HG03108 (cell line): Measurements from ENCODE around the gene GTPBP1.

ENCODE experiments used
- ATAC-seq: cut with Tn5 transposase; IDR thresholded peaks from one replicate; pipeline ENCODE4 v1.9.1; 2021; ENCODE audit warnings: moderate library complexity; ENCODE audit not compliant: unreplicated experiment

GTPBP1 gene

DNA sequence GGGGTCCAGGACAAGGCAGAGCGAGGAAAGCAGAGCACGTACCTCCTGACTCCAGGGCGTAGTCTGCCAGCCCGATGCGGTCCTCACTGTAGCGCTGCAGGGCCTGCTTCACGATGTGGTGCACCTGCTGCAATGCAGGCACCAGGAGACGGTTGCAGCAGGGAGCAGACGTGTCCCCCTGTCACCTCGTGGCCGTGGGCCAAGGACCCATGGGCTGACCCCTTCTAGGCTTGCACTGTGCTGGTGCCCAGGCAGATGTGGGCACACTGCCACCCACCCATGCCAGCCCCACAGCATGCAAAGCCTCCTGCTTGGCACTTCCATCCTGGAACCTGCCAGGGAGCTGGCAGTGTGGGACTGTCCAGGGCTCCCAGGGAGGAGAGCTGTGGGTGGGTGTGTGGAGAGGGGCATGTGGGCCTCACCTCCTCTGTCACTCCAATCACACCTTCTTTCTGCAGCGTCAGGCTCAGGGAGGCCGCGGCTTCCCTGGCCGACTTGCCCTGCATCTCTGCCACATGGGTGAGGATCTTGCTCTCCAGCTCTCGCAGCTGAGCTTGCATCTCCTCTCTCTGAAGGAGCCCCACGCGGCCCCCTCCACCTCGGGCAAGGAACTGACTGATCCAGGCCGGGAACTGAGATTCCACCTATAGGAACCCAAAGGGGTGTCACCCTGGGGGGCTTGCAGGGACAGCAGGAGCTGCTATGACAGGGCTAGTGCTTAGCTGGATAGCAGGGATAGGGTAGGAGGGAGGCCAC lies 33.7 kb downstream of the GTPBP1 start:
- ATAC-seq: no peak

DNA sequence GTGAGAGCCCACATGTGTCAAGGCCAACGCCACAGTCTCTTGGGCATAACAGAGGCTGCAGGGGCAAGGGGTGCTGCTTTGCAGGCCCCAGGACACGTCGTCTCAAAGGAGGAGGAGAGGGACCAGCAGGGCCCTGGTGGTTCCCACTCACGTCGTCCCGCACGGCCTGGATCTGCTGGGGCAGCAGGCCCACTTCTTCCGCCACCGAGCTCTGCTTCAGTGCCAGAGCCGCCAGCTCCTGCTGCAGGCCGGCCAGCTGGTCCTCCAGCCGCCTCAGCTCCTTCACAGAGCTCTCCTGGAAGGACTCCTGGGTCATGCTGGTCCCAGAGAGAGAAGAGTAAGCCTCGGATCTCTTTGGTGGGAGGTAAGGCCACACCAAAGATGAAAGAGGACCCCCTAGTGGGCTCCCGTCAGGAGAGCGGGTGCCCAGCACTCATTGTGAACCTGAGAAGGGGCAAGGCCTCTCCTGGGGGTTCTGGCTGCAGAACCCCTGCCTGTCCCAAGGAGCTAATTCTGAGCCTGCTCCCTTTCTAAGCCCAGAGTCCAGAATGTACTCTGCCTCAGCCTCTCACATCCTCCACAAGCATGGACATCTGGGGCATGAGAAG lies 34.5 kb downstream of the GTPBP1 start:
- ATAC-seq: no peak

GRCh38 chr22:38740754-38741153 lies 35.0 kb downstream of the GTPBP1 start:
- ATAC-seq: no peak

DNA sequence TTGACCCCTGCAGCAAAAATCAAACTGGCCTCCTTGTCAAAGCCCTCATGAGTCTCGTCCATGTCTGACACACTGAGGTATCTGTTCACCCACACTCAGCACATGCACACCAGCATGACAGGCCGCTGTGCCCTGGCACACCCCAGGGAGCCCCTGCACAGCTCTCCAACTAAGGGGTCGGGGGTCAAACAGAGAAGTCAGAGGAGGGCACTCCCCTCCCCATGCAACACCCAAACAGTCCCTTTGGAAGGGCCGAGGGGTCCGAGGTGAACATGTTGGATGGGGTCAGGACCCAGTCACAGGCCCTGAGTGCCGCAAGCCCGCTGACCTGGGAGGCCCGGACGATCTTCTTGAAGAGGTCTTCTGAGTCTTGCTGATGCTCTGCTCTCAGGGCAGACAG lies 35.4 kb downstream of the GTPBP1 start:
- ATAC-seq: no peak

GRCh38 chr22:38741576-38741975 lies 35.8 kb downstream of the GTPBP1 start:
- ATAC-seq: no peak

DNA sequence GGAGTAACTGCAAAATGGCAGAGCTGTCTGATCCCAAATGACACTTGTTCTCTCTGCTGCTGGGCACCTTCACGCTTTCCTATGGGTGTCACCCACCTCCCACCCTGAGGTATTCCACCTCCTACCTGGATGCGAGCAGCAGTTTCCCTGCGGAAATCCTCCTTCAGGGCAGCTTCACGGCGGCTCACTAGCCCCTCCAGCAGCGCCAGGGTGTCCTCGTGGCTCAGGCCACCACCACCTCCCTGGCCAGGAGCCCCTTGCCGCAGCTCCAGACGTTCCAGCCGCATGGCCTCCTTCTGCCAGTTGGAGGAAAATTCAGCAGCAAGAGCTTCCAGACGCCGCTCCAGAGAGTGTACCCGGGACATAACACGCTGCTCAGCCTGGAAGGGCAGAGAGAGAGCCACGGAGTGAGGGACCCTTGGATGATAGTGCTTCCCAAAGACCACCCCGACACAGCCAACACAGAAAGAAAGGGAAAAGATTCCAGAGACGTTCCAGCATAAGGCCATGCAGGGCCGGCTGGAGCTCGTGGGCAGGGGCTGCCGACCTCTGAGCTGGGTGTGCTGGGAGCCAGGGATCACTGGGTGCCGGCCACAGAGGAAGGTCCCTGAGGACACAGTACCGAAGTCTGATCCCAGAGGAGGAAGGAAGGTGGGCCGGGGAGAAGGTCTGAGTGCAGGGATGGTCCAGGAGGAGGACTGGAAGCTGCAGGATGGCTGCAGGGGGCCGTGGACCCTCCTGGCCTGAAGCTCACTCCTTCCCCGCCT lies 36.6 kb downstream of the GTPBP1 start:
- ATAC-seq: no peak

DNA sequence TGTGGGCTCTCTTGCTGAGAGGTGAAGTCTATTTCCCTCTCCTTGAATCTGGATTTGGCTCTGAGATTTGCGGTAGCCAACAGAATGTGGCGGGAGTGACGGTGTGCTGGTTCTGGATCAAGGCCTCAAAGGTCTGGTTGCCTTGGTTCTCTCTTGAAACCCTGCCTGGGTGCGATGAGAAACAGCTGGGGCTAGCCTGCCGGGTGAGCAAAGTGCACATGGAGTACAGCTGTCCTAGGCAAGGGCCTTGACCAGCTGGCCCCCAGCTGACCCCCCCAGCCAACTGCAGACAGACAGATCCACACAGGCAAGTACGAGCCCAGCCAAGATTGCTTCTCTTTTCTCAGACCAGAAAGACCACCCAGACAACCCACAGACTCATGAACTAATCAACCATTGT lies 39.2 kb downstream of the GTPBP1 start:
- no peak for ATAC-seq

- no peak for ATAC-seq
Measured at GRCh38 chr22:38745676-38746460, 40.1 kb downstream of the GTPBP1 start.

GRCh38 chr22:38748487-38749136 lies 42.9 kb downstream of the GTPBP1 start:
- ATAC-seq: no peak

- no peak for ATAC-seq
Measured at GRCh38 chr22:38750104-38750503, 44.4 kb downstream of the GTPBP1 start.

- ATAC-seq: no peak
Measured at GRCh38 chr22:38750638-38751037, 44.9 kb downstream of the GTPBP1 start.

GRCh38 chr22:38751066-38751421 lies 45.3 kb downstream of the GTPBP1 start:
- ATAC-seq: no peak

DNA sequence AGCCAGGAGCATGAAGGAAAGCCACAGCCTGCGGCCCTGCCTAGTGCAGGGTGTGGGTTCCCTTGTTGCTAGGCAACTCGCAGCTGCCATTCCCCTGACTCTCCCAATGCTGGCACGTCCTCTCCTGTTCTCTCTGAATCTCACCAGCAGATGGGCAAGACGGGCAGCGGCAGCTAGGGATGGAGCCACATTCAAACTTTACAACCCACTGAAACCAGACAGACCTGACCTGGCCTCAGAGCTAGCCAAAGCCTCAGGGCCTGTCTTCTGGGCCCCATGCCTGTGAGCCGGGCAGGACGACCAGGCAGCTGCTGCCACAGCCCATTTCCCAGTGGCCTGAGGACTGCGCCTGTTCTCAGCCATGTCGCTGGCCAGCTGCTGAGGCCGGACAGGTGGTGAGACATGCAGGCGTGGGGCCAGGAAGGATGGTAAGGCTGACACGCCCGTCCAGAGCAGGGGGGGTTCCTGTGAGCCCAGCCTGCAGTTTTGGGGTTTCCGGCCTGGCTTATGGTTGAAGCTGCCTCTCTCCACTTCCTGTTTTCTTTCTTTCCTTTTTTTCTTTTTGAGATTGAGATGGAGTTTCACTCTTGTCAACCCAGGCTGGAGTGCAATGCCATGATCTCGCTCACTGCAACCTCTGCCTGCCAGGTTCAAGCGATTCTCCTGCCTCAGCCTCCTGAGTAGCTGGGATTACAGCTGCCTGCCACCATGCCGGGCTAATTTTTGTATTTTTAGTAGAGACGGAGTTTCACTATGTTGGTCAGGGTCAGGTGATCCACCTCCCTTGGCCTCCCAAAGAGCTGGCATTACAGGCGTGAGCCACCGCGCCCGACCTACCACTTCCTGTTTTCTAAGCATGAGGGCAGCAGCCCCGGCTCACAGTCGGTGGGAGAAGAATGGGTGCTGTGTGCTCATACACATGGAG lies 45.9 kb downstream of the GTPBP1 start:
- peak; percentile 31 for ATAC-seq

GRCh38 chr22:38753948-38754750 lies 48.4 kb downstream of the GTPBP1 start:
- no peak for ATAC-seq

DNA sequence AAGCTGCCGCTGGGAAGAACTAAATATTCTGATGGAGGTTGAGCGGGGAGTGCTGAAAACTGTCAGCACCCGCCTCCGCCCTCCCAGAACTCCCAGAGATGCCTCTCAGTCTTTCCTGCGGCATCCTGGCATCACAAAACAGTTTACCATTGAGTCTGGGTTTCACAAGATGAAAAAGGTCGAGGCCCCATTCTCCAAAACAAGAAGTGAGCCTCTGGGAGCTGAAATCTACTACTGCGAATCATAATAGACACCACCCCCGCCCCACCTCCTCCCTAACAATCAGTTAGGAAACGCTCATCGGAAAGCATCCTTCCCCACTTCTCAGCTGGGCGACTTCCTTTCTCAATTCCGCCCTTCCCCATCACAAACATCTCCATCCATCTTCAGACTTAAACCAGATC lies 49.0 kb downstream of the GTPBP1 start:
- ATAC-seq: no peak

DNA sequence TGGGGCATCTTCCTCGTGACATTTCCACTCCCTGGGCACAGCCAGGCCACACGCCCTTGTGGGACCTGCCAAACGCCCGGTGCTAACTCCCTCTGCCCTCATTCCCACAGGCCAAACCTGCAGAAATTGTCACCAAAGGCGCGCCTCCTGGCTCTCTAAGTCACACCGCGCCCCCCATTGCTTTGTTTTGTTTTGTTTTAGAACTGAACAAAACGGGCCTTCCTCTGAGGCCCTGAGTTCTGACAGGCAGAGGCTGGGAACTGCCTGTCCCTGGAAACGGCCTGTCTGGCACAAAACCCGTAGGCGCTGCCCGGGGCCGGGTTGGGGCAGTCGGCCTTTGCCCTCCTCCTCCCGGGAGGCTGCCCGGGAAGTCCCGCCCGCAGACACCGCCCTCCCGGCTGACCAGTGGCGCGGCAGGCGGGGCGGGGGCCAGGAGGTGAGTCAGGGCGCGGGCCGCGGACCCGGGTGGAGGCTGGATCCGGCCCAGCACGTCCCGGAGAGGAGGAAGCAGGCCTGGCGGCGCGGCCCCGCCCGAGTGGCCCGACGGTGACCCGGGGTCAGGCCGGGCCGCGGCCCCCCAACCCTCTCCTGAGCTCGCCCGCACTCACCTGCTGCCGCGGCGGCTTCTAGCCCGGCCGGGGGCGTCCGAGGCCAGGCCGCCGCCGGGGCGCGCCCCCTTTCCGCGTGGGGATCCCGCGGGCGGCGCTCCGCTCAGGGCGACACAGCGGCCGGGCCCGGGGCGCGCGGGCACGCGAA lies 49.6 kb downstream of the GTPBP1 start:
- ATAC-seq: peak; percentile 32

DNA sequence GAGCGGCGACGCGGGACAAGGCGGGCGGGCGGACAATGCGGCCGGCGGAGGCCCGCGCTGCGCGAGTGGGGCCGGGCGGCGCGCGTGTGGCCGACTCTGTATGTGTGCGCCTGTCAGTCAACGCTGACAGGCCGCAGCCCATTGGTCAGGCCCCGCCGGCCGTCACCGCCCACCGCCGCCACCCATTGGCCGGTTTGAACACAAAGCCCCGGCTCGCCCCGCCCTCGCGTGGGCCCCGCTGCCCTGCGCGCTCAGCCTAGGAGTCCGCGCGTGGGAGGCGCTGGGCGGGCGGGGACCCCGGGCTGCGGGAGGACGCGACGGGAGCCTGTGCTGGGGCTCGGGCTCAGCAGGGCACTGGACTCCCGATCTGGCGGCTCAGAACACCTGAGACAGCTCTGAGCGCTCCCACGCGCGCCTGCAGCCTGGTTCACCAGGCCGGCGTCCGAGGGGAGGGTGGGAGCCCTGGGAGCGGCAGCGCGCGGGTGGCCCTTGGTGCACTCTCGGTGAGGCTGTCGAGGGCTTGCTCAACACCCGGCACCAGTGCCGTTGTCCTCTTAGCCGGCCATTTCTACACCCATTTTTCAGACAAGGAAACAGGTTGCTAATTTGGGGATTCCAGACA lies 50.3 kb downstream of the GTPBP1 start, which contains the start of gene SUN2:
TSS of gene SUN2 (minus strand) at position 88 of the 622 bp plus-strand sequence. CDS start 3,370 bp downstream, outside the sequence.
- peak; percentile 57 for ATAC-seq
